Neural crest cell (in vitro differentiated cells): ENCODE results near the gene RS1. TPM values are rescaled to one million over a fixed set of nuclear protein-coding genes. Genes with fewer than 3 reads are reported as not detected.

ENCODE experiments used
- DNase-seq: peaks from one replicate; pipeline ENCODE4 v3.0.0; 2021; ENCODE audit warnings: low read depth, mixed read lengths, low spot score
- H3K27ac Mint-ChIP-seq: one replicate; pipeline ENCODE4 v1.8.0; 2021; ENCODE audit warnings: mild to moderate bottlenecking, mixed read lengths; ENCODE audit not compliant: unreplicated experiment
- H3K27me3 Mint-ChIP-seq: 2 replicates; pipeline ENCODE4 v1.8.0; 2021; ENCODE audit warnings: low read depth, mild to moderate bottlenecking, mixed read lengths
- H3K36me3 Mint-ChIP-seq: 2 replicates; pipeline ENCODE4 v1.8.0; 2021; ENCODE audit warnings: low read depth, mild to moderate bottlenecking, mixed read lengths
- H3K4me1 Mint-ChIP-seq: 2 replicates; pipeline ENCODE4 v1.8.0; 2021; ENCODE audit warnings: mixed read lengths
- H3K4me3 Mint-ChIP-seq: one replicate; pipeline ENCODE4 v1.8.0; 2021; ENCODE audit warnings: mild to moderate bottlenecking, mixed read lengths
- H3K9me3 Mint-ChIP-seq: 2 replicates; pipeline ENCODE4 v1.8.0; 2021; ENCODE audit warnings: mixed read lengths
- CTCF ChIP-seq: fragments of 200-600 bp; sonication (generic); conservative IDR thresholded peaks from 2 replicates; pipeline ENCODE4 v1.5.0; 2021; ENCODE audit warnings: antibody characterized with exemption, mild to moderate bottlenecking
- total RNA-seq: library from RNA; stranded (reverse); gene quantifications from 2 replicates; pipeline ENCODE4 v1.2.1, GENCODE V29; 2021

Gene RS1
- total RNA-seq, 1 donor from 2014 or later = not detected

DNA sequence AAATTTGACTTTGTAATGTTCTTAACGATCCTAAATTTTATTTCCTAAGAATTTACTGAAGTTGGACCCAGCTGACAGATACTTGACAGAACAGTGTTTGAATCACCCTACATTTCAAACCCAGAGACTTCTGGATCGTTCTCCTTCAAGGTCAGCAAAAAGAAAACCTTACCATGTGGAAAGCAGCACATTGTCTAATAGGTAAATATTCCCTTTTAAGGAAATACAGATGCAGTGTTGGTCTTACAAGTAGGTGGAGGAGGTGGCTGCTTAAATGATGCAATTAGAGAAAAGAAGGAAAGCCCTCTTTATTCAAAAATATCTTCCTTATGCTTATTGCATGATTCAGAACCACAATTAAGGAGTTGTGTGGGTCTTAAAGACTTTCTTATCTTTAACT, 73.5 kb downstream of the RS1 start:
- no peaks in the 10 kb centered on the region for H3K4me1 Mint-ChIP-seq
- no peaks in the 10 kb centered on the region for H3K27me3 Mint-ChIP-seq
- TF ChIP-seq CTCF = no peak
- no peak overlapping the region for H3K27ac Mint-ChIP-seq
- DNase-seq = no peak
- peaks cover 5% of the 10 kb centered on the region for H3K36me3 Mint-ChIP-seq
- peaks cover 5% of the 10 kb centered on the region for H3K9me3 Mint-ChIP-seq
- H3K4me3 Mint-ChIP-seq = no peak overlapping the region

DNA sequence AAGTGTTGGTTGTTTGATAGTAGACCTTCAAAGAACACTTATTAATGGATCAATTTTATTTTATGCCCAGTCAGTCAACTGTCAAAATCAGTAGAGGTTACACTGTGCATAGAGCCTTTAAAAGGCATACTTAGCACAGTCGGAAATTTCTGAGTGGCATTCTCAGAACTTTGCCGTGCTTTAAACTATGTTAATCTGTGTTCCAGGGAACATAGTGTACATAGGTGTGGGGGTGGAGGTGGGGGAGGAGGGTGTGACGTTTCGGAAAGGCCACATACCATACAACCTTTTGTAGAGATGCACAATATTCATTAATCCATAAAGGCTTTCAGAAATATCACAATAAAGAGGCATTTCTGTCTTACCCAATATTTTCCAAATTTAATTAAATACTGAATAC, 75.8 kb downstream of the RS1 start:
- Mint-ChIP-seq H3K4me3 (no peak overlapping the region), H3K36me3 (peaks cover 6% of the 10 kb centered on the region), H3K27me3 (no peaks in the 10 kb centered on the region), H3K9me3 (peaks cover 9% of the 10 kb centered on the region), H3K27ac (no peak overlapping the region), H3K4me1 (no peaks in the 10 kb centered on the region)
- DNase-seq = no peak
- TF ChIP-seq CTCF = no peak

- Mint-ChIP-seq H3K27me3 (no peaks in the 10 kb centered on the region), H3K27ac (no peak overlapping the region), H3K36me3 (peaks cover 11% of the 10 kb centered on the region), H3K4me3 (no peak overlapping the region), H3K9me3 (peaks cover 12% of the 10 kb centered on the region), H3K4me1 (no peaks in the 10 kb centered on the region)
- no peak for DNase-seq
- no peak for TF ChIP-seq CTCF
These were observed 77.8 kb downstream of the RS1 start for GRCh38 chrX:18594079-18594478.

- Mint-ChIP-seq H3K27me3 (no peaks in the 10 kb centered on the region), H3K4me3 (no peak overlapping the region), H3K4me1 (no peaks in the 10 kb centered on the region), H3K27ac (no peak overlapping the region), H3K36me3 (peaks cover 9% of the 10 kb centered on the region), H3K9me3 (peaks cover 10% of the 10 kb centered on the region)
- no peak for TF ChIP-seq CTCF
- DNase-seq = no peak
These were observed 80.1 kb downstream of the RS1 start for GRCh38 chrX:18591834-18592233.

Other genes with a start within 250 kb of the RS1 start
- gene CDKL5, start 246.5 kb downstream of the RS1 start, total RNA-seq = 3.7 and 4.0 TPM in 2 replicates
- 0.26 and 0.52 TPM in 2 replicates for gene PPEF1, start 35.5 kb upstream of the RS1 start, total RNA-seq